ENCODE results near the gene PRAMEF17.
A peak's percentile ranks its signal among the peaks of the same experiment; 100 is the strongest.
"Not testable (repeated sequence)": the region's sequence is repeated elsewhere in the genome, so short reads cannot be mapped to it uniquely, and the experiment has no call there.

Gene PRAMEF17

GRCh38 chr1:13389332-13389731 lies at the start of gene PRAMEF17:
Gene PRAMEF17 (plus strand): TSS chr1:13389632. CDS start chr1:13389658, 26 bp downstream.
- not testable (repeated sequence) for DNase-seq

GRCh38 chr1:13342496-13342895 lies 46.9 kb upstream of the PRAMEF17 start:
- DNase-seq, result not testable (repeated sequence)

GRCh38 chr1:13347034-13347433 lies 42.4 kb upstream of the PRAMEF17 start, which contains the start of gene PRAMEF14:
Gene PRAMEF14 (minus strand): TSS chr1:13347134. CDS start chr1:13345314, 1,820 bp downstream.
- DNase-seq, result not testable (repeated sequence)

- DNase-seq, result peak; percentile 11
Observed at GRCh38 chr1:13353476-13353875, 36.0 kb upstream of the PRAMEF17 start.

- DNase-seq, result not testable (repeated sequence)
Observed at GRCh38 chr1:13354475-13354874, 35.0 kb upstream of the PRAMEF17 start.

- peak; percentile 20 for DNase-seq
Observed at GRCh38 chr1:13356774-13357173, 32.7 kb upstream of the PRAMEF17 start.

GRCh38 chr1:13362364-13362763 lies 27.1 kb upstream of the PRAMEF17 start:
- not testable (repeated sequence) for DNase-seq

- DNase-seq, result not testable (repeated sequence)
Observed at GRCh38 chr1:13364928-13365327, 24.5 kb upstream of the PRAMEF17 start.

- not testable (repeated sequence) for DNase-seq
Observed at GRCh38 chr1:13366536-13366935, 22.9 kb upstream of the PRAMEF17 start.

- DNase-seq, result peak; percentile 57
Observed at GRCh38 chr1:13368544-13368943, 20.9 kb upstream of the PRAMEF17 start.

GRCh38 chr1:13378983-13379382 lies 10.4 kb upstream of the PRAMEF17 start:
- not testable (repeated sequence) for DNase-seq

- not testable (repeated sequence) for DNase-seq
Observed at GRCh38 chr1:13380380-13380779, 9.1 kb upstream of the PRAMEF17 start.

- DNase-seq, result not testable (repeated sequence)
Observed at GRCh38 chr1:13393004-13393403, 3.6 kb downstream of the PRAMEF17 start.

- DNase-seq, result not testable (repeated sequence)
Observed at GRCh38 chr1:13394761-13395160, 5.3 kb downstream of the PRAMEF17 start.

- not testable (repeated sequence) for DNase-seq
Observed at GRCh38 chr1:13395311-13395710, 5.9 kb downstream of the PRAMEF17 start.

GRCh38 chr1:13407811-13408210 lies 18.4 kb downstream of the PRAMEF17 start:
- no peak for DNase-seq

- not testable (repeated sequence) for DNase-seq
Observed at GRCh38 chr1:13410150-13410549, 20.7 kb downstream of the PRAMEF17 start, which contains the start of gene PRAMEF20. Gene PRAMEF20 (plus strand): TSS chr1:13410450. CDS start chr1:13416355, 5,905 bp downstream.

- no peak for DNase-seq
Observed at GRCh38 chr1:13430495-13430894, 41.1 kb downstream of the PRAMEF17 start.

- DNase-seq, result no peak
Observed at GRCh38 chr1:13432251-13432650, 42.8 kb downstream of the PRAMEF17 start.

- DNase-seq, result not testable (repeated sequence)
Observed at GRCh38 chr1:13433694-13434358, 44.4 kb downstream of the PRAMEF17 start.

- DNase-seq, result no peak
Observed at GRCh38 chr1:13435458-13435857, 46.0 kb downstream of the PRAMEF17 start.

GRCh38 chr1:13439104-13439783 lies 49.8 kb downstream of the PRAMEF17 start:
- not testable (repeated sequence) for DNase-seq
